Measurements from ENCODE around the gene PSAP. TPM values are rescaled to one million over a fixed set of nuclear protein-coding genes. Genes with fewer than 3 reads are reported as not detected.

The PSAP gene
- total and polyA plus RNA-seq, 2 donors from 2014 or later, result 1,082 to 1,249 TPM

DNA sequence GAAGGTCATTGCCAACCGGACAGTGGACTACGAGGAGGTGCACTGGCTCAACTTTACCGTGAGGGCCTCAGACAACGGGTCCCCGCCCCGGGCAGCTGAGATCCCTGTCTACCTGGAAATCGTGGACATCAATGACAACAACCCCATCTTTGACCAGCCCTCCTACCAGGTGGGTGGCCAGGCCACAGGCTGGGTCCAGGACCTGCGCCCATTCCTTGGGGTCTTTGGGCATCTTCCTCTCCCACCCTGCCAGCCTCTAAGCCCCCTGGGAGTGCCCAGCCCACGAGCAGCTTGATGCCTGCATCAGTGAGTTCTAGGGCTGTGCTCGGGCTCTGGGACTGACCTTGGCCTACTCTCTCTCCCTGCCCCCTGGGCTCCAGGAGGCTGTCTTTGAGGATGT, 51.9 kb downstream of the PSAP start:
- Histone ChIP-seq H3K9ac (ENCODE audit: low read length in 3 of 3) (no peak overlapping the region), H3K9me3 (ENCODE audit: control insufficient read depth in 2 of 3, insufficient read depth in 1 of 3, low read length in 3 of 3) (no peaks in the 10 kb centered on the region), H3K27me3 (ENCODE audit: control insufficient read depth, insufficient read depth, low read length) (no peaks in the 10 kb centered on the region), H3K4me3 (ENCODE audit: low read length in 3 of 3) (no peak overlapping the region), H3K27ac (ENCODE audit: low read depth in 2 of 2, low read length in 2 of 2) (no peak overlapping the region), H3K36me3 (ENCODE audit: control insufficient read depth in 2 of 3, insufficient read depth in 3 of 3, low read length in 3 of 3) (no peaks in the 10 kb centered on the region), H3K4me1 (ENCODE audit: control insufficient read depth in 2 of 3, insufficient read depth in 2 of 3, low read depth in 1 of 3, low read length in 3 of 3) (no peaks in the 10 kb centered on the region)
- intact Hi-C loops (cut with DNase I), result no loop called here
- TF ChIP-seq, protein P1, sequence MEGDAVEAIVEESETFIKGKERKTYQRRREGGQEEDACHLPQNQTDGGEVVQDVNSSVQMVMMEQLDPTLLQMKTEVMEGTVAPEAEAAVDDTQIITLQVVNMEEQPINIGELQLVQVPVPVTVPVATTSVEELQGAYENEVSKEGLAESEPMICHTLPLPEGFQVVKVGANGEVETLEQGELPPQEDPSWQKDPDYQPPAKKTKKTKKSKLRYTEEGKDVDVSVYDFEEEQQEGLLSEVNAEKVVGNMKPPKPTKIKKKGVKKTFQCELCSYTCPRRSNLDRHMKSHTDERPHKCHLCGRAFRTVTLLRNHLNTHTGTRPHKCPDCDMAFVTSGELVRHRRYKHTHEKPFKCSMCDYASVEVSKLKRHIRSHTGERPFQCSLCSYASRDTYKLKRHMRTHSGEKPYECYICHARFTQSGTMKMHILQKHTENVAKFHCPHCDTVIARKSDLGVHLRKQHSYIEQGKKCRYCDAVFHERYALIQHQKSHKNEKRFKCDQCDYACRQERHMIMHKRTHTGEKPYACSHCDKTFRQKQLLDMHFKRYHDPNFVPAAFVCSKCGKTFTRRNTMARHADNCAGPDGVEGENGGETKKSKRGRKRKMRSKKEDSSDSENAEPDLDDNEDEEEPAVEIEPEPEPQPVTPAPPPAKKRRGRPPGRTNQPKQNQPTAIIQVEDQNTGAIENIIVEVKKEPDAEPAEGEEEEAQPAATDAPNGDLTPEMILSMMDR (IDR thresholded peaks at IDR 0.05; ENCODE audit: borderline replicate concordance, extremely low read depth, insufficient read depth), result no peak
- DNase-seq, result peak in 1 of 5 donors; percentile 51
- FAIRE-seq, result no peak

DNA sequence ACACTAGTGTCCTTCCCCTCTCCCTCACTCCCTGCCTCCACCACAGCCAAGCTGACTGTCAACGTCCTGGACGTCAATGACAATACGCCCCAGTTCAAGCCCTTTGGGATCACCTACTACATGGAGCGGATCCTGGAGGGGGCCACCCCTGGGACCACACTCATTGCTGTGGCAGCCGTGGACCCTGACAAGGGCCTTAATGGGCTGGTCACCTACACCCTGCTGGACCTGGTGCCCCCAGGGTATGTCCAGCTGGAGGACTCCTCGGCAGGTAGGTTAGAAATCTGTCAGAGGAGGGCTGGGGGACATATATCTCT, 52.8 kb downstream of the PSAP start:
- Histone ChIP-seq H3K36me3 (ENCODE audit: control insufficient read depth in 2 of 3, insufficient read depth in 3 of 3, low read length in 3 of 3) (no peaks in the 10 kb centered on the region), H3K9me3 (ENCODE audit: control insufficient read depth in 2 of 3, insufficient read depth in 1 of 3, low read length in 3 of 3) (no peaks in the 10 kb centered on the region), H3K4me1 (ENCODE audit: control insufficient read depth in 2 of 3, insufficient read depth in 2 of 3, low read depth in 1 of 3, low read length in 3 of 3) (no peaks in the 10 kb centered on the region), H3K4me3 (ENCODE audit: low read length in 3 of 3) (no peak overlapping the region), H3K27ac (ENCODE audit: low read depth in 2 of 2, low read length in 2 of 2) (no peak overlapping the region), H3K9ac (ENCODE audit: low read length in 3 of 3) (no peak overlapping the region), H3K27me3 (ENCODE audit: control insufficient read depth, insufficient read depth, low read length) (no peaks in the 10 kb centered on the region)
- FAIRE-seq (no peak), DNase-seq (no peak)
- TF ChIP-seq, protein P1 (IDR thresholded peaks at IDR 0.05; ENCODE audit: borderline replicate concordance, extremely low read depth, insufficient read depth), result no peak
- intact Hi-C loops (cut with DNase I), result no loop called here

DNA sequence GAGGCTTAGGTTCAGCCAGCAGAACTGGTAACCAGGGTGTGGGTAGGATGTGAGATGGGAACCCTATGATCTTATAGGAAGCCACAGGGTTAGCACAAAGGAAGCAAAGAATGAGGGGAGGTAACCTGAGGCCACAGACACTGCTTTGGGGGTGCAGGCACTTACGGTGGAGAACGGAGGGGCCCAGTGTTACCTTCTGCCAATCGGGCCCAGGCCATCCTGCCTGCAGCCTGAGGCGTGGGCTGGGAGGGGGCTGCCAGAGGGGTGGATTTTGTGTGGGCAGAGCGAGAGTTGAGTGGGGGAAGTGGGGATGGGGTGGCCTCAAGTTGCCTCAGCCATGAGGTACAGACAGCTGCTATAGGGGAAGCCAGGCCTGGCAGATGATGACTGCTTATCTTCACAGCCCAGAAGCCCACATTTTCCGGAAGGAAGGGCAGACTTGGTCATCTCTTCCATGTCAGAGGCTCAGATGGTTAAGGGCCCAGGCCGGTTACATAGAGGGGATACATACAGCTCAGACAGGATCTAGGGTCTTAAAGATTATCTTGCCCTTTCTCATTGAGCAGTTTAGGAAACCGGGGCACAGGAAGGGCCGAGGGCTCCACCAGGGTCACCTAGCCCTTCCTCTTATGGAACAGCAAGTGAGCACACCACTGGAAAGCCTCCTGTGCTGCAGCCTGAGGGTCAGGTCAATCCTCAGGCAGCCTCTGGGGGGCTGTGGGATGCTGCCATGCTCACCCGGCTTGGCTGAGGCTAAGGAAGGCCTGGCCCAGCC, 53.3 kb downstream of the PSAP start:
- TF ChIP-seq, protein P1 (IDR thresholded peaks at IDR 0.05; ENCODE audit: borderline replicate concordance, extremely low read depth, insufficient read depth), result no peak
- Histone ChIP-seq H3K9me3 (ENCODE audit: control insufficient read depth in 2 of 3, insufficient read depth in 1 of 3, low read length in 3 of 3) (no peaks in the 10 kb centered on the region), H3K9ac (ENCODE audit: low read length in 3 of 3) (no peak overlapping the region), H3K4me3 (ENCODE audit: low read length in 3 of 3) (no peak overlapping the region), H3K27ac (ENCODE audit: low read depth in 2 of 2, low read length in 2 of 2) (no peak overlapping the region), H3K36me3 (ENCODE audit: control insufficient read depth in 2 of 3, insufficient read depth in 3 of 3, low read length in 3 of 3) (no peaks in the 10 kb centered on the region), H3K27me3 (ENCODE audit: control insufficient read depth, insufficient read depth, low read length) (no peaks in the 10 kb centered on the region), H3K4me1 (ENCODE audit: control insufficient read depth in 2 of 3, insufficient read depth in 2 of 3, low read depth in 1 of 3, low read length in 3 of 3) (no peaks in the 10 kb centered on the region)
- DNase-seq, result peak in 1 of 5 donors; percentile 59
- intact Hi-C loops (cut with DNase I), result no loop called here
- FAIRE-seq, result no peak

Measured in kidney (tissue), 14 donors.